Stimulated activated CD4-positive, alpha-beta T cell treated with anti-CD3 and anti-CD28 coated beads, Interleukin-12 subunit alpha, Interleukin-12 subunit beta, amount 100 ng/mL, for 24 hours (primary cell): ENCODE data around the gene BCL2.

Experiments
- DNase-seq, 2 experiments: peaks; one replicate each; pipeline ENCODE4 v3.0.0-alpha.2; 2020; ENCODE audit warnings: low read depth in 2 of 2

Gene BCL2

GRCh38 chr18:63286926-63287325 is 32.6 kb downstream of the BCL2 start:
- DNase-seq, result no peak

- no peak for DNase-seq
These were observed 34.5 kb downstream of the BCL2 start for GRCh38 chr18:63284827-63285733.

GRCh38 chr18:63284173-63284799 is 35.3 kb downstream of the BCL2 start:
- no peak for DNase-seq

- no peak for DNase-seq
These were observed 36.1 kb downstream of the BCL2 start for GRCh38 chr18:63283305-63284094.

GRCh38 chr18:63282793-63283192 is 36.8 kb downstream of the BCL2 start:
- no peak for DNase-seq

GRCh38 chr18:63273222-63273927 is 46.2 kb downstream of the BCL2 start:
- DNase-seq, result no peak

GRCh38 chr18:63272638-63273037 is 46.9 kb downstream of the BCL2 start:
- DNase-seq, result no peak

- DNase-seq, result no peak
These were observed 47.7 kb downstream of the BCL2 start for GRCh38 chr18:63271881-63272299.

GRCh38 chr18:63271148-63271547 is 48.4 kb downstream of the BCL2 start:
- no peak for DNase-seq

- no peak for DNase-seq
These were observed 51.4 kb downstream of the BCL2 start for GRCh38 chr18:63267975-63268721.

- no peak for DNase-seq
These were observed 52.4 kb downstream of the BCL2 start for GRCh38 chr18:63266888-63267790.

- no peak for DNase-seq
These were observed 54.2 kb downstream of the BCL2 start for GRCh38 chr18:63265326-63265725.

- DNase-seq, result no peak
These were observed 54.7 kb downstream of the BCL2 start for GRCh38 chr18:63264871-63265270.

- no peak for DNase-seq
These were observed 56.1 kb downstream of the BCL2 start for GRCh38 chr18:63263444-63263843.

- no peak for DNase-seq
These were observed 56.9 kb downstream of the BCL2 start for GRCh38 chr18:63262369-63263335.

GRCh38 chr18:63261029-63261428 is 58.5 kb downstream of the BCL2 start:
- no peak for DNase-seq

- DNase-seq, result no peak
These were observed 59.2 kb downstream of the BCL2 start for GRCh38 chr18:63260380-63260754.

- no peak for DNase-seq
These were observed 59.8 kb downstream of the BCL2 start for GRCh38 chr18:63259567-63260379.
